H9 (cell line): ENCODE results near the gene TM4SF1. TPM values are rescaled to one million over a fixed set of nuclear protein-coding genes. Genes with fewer than 3 reads are reported as not detected.

Source experiments
- DNase-seq: peaks from one replicate; pipeline ENCODE4 v3.0.0-alpha.2; 2017
- H2AFZ ChIP-seq: one replicate; pipeline ENCODE4 v1.6.1; 2013; ENCODE audit warnings: mild to moderate bottlenecking, low read length, control low read depth, moderate library complexity
- H2AK5ac ChIP-seq: 2 replicates; pipeline ENCODE4 v1.6.1; 2013; ENCODE audit warnings: low read length, control low read depth, mixed read lengths; ENCODE audit not compliant: insufficient read length
- H2BK120ac ChIP-seq: one replicate; pipeline ENCODE4 v1.6.1; 2013; ENCODE audit warnings: low read depth, mild to moderate bottlenecking, low read length, control low read depth, inconsistent platforms; ENCODE audit not compliant: poor library complexity, severe bottlenecking
- H2BK12ac ChIP-seq: 2 replicates; pipeline ENCODE4 v1.6.1; 2013; ENCODE audit warnings: low read length, control low read depth, mixed read lengths, low read depth; ENCODE audit not compliant: insufficient read length
- H2BK15ac ChIP-seq: 2 replicates; pipeline ENCODE4 v1.6.1; 2013; ENCODE audit warnings: low read depth, low read length, control low read depth
- H2BK20ac ChIP-seq: one replicate; pipeline ENCODE4 v1.6.1; 2013; ENCODE audit warnings: low read depth, mild to moderate bottlenecking, low read length, control low read depth, inconsistent platforms; ENCODE audit not compliant: poor library complexity, severe bottlenecking
- H2BK5ac ChIP-seq: 2 replicates; pipeline ENCODE4 v1.6.1; 2013; ENCODE audit warnings: low read length, control low read depth, mixed read lengths; ENCODE audit not compliant: insufficient read length
- H3K14ac ChIP-seq: 2 replicates; pipeline ENCODE4 v1.6.1; 2013; ENCODE audit warnings: low read length, control low read depth; ENCODE audit not compliant: insufficient read depth
- H3K18ac ChIP-seq: 2 replicates; pipeline ENCODE4 v1.6.1; 2013; ENCODE audit warnings: low read depth, mild to moderate bottlenecking, mixed read lengths, low read length, control low read depth; ENCODE audit not compliant: insufficient read length
- H3K23ac ChIP-seq: 2 replicates; pipeline ENCODE4 v1.6.1; 2013; ENCODE audit warnings: low read length, control low read depth, mixed read lengths, low read depth; ENCODE audit not compliant: insufficient read length
- H3K23me2 ChIP-seq: 2 replicates; pipeline ENCODE4 v1.6.1; 2013; ENCODE audit warnings: low read depth, mild to moderate bottlenecking, mixed read lengths, low read length, control low read depth; ENCODE audit not compliant: insufficient read length, poor library complexity, severe bottlenecking
- H3K27ac ChIP-seq: 2 replicates; pipeline ENCODE4 v1.5.1; 2013; ENCODE audit warnings: low read length, control low read depth, mixed read lengths, low read depth; ENCODE audit not compliant: insufficient read length
- H3K27me3 ChIP-seq: 2 replicates; pipeline ENCODE4 v1.6.1; 2013; ENCODE audit warnings: low read length, control low read depth, inconsistent platforms; ENCODE audit not compliant: insufficient read depth
- H3K4ac ChIP-seq: 2 replicates; pipeline ENCODE4 v1.6.1; 2013; ENCODE audit warnings: low read depth, mild to moderate bottlenecking, control low read depth, inconsistent platforms, low read length, moderate library complexity
- H3K4me1 ChIP-seq: 2 replicates; pipeline ENCODE4 v1.6.1; 2013; ENCODE audit warnings: low read length, control low read depth, inconsistent platforms; ENCODE audit not compliant: insufficient read depth
- H3K4me2 ChIP-seq: 2 replicates; pipeline ENCODE4 v1.6.1; 2013; ENCODE audit warnings: low read length, control low read depth, mixed read lengths; ENCODE audit not compliant: insufficient read length, insufficient read depth
- H3K56ac ChIP-seq: 2 replicates; pipeline ENCODE4 v1.6.1; 2013; ENCODE audit warnings: low read depth, mild to moderate bottlenecking, mixed read lengths, low read length, control low read depth; ENCODE audit not compliant: insufficient read length
- H3K79me1 ChIP-seq: 2 replicates; pipeline ENCODE4 v1.6.1; 2013; ENCODE audit warnings: low read depth, mild to moderate bottlenecking, moderate library complexity, low read length, control low read depth, inconsistent platforms; ENCODE audit not compliant: insufficient read depth, poor library complexity, severe bottlenecking
- H3K79me2 ChIP-seq: 2 replicates; pipeline ENCODE4 v1.6.1; 2013; ENCODE audit warnings: low read length, control low read depth, inconsistent platforms; ENCODE audit not compliant: insufficient read depth
- H3K9ac ChIP-seq: 2 replicates; pipeline ENCODE4 v1.6.1; 2013; ENCODE audit warnings: low read length, control low read depth, mixed read lengths; ENCODE audit not compliant: insufficient read length; ENCODE audit errors: extremely low read depth
- H3K9me3 ChIP-seq: one replicate; pipeline ENCODE4 v1.6.1; 2013; ENCODE audit warnings: low read depth, low read length, inconsistent platforms; ENCODE audit not compliant: control insufficient read depth
- H3T11ph ChIP-seq: one replicate; pipeline ENCODE4 v1.6.1; 2013; ENCODE audit warnings: mild to moderate bottlenecking, low read length, control low read depth, inconsistent platforms
- H4K20me1 ChIP-seq: one replicate; pipeline ENCODE4 v1.6.1; 2013; ENCODE audit not compliant: control insufficient read depth, insufficient read length, insufficient read depth
- H4K5ac ChIP-seq: 2 replicates; pipeline ENCODE4 v1.6.1; 2013; ENCODE audit warnings: low read depth, mild to moderate bottlenecking, mixed read lengths, low read length, control low read depth; ENCODE audit not compliant: insufficient read length
- H4K8ac ChIP-seq: replicated peaks from 2 replicates; pipeline ENCODE4 v1.6.1; 2013; ENCODE audit warnings: low read length, control low read depth, mixed read lengths, low read depth; ENCODE audit not compliant: insufficient read length
- H4K91ac ChIP-seq: 2 replicates; pipeline ENCODE4 v1.6.1; 2013; ENCODE audit warnings: low read depth, mild to moderate bottlenecking, moderate library complexity, mixed read lengths, low read length, control low read depth; ENCODE audit not compliant: insufficient read length
- H3K27ac Mint-ChIP-seq, 3 experiments: 2 replicates in 2 of 3; 3 replicates in 1 of 3; pipeline ENCODE4 v1.8.0; 2020 to 2021; ENCODE audit warnings: mixed read lengths in 3 of 3, mild to moderate bottlenecking in 1 of 3, moderate library complexity in 1 of 3
- H3K27me3 Mint-ChIP-seq: 2 replicates; pipeline ENCODE4 v1.8.0; 2021; ENCODE audit warnings: low read depth, mild to moderate bottlenecking, moderate library complexity, mixed read lengths
- H3K36me3 Mint-ChIP-seq, 3 experiments: 2 replicates in 2 of 3; 3 replicates in 1 of 3; pipeline ENCODE4 v1.8.0; 2020 to 2021; ENCODE audit warnings: low read depth in 3 of 3, mixed read lengths in 3 of 3; ENCODE audit not compliant: insufficient read depth in 1 of 3
- H3K4me1 Mint-ChIP-seq, 2 experiments: 2 replicates each; pipeline ENCODE4 v1.8.0; 2020; ENCODE audit warnings: mixed read lengths in 2 of 2
- H3K4me3 Mint-ChIP-seq, 2 experiments: 2 replicates in 1 of 2; 3 replicates in 1 of 2; pipeline ENCODE4 v1.8.0; 2020 to 2021; ENCODE audit warnings: mild to moderate bottlenecking in 2 of 2, mixed read lengths in 2 of 2, moderate library complexity in 1 of 2
- H3K9me3 Mint-ChIP-seq, 2 experiments: 2 replicates in 1 of 2; 3 replicates in 1 of 2; pipeline ENCODE4 v1.8.0; 2020; ENCODE audit warnings: mild to moderate bottlenecking in 2 of 2, mixed read lengths in 2 of 2, moderate library complexity in 1 of 2
- CTCF ChIP-seq: fragments of 200-600 bp; sonication (generic); conservative IDR thresholded peaks from 3 replicates; pipeline ENCODE4 v1.8.0; 2021; ENCODE audit warnings: antibody characterized with exemption, mild to moderate bottlenecking
- WGBS: extraction: QIAGEN DNeasy Blood & Tissue Kit; methylation state at CpG from one replicate; pipeline ENCODE4 v1.1.7; 2013; ENCODE audit warnings: missing lambda C conversion rate, low lambda C conversion rate, mixed read lengths; ENCODE audit not compliant: insufficient read length; ENCODE audit errors: extremely low coverage; 5-methylcytosine and 5-hydroxymethylcytosine counted together
- total RNA-seq: library from RNA; stranded (reverse); gene quantifications from 2 replicates; pipeline ENCODE4 v1.2.1, GENCODE V29; 2021

TM4SF1 gene
- total RNA-seq, 1 experiment from 2014 or later = 1.2 TPM

- H2BK15ac ChIP-seq = no peak overlapping the region
- H3T11ph ChIP-seq = no peak overlapping the region
- no peak overlapping the region for H4K91ac ChIP-seq
- H2BK20ac ChIP-seq = no peak overlapping the region
- H4K5ac ChIP-seq = no peak overlapping the region
- Mint-ChIP-seq H3K9me3 (peaks cover 22 to 25% of the 10 kb centered on the region in 2 experiments), H3K36me3 (peaks cover 8 to 23% (median 14%) of the 10 kb centered on the region in 3 experiments), H3K27me3 (no peaks in the 10 kb centered on the region; the same call in 1 of the 2 replicates), H3K4me3 (no peak overlapping the region), H3K27ac (no peak overlapping the region), H3K4me1 (peaks cover 9 to 16% of the 10 kb centered on the region in 2 experiments)
- WGBS = no CpG with 5 or more reads among the region's 6 CpGs
- no peak overlapping the region for H2BK12ac ChIP-seq
- no peak overlapping the region for H2BK120ac ChIP-seq
- H2BK5ac ChIP-seq = no peak overlapping the region
- no peak overlapping the region for H3K4me2 ChIP-seq
- H3K14ac ChIP-seq = no peak overlapping the region
- H3K23ac ChIP-seq = no peak overlapping the region
- H2AFZ ChIP-seq = no peak overlapping the region
- no peak overlapping the region for H3K4ac ChIP-seq
- H3K56ac ChIP-seq = no peak overlapping the region
- no peak overlapping the region for H3K27ac ChIP-seq
- no peaks in the 10 kb centered on the region for H3K79me2 ChIP-seq
- H3K27me3 ChIP-seq = no peaks in the 10 kb centered on the region
- no peaks in the 10 kb centered on the region for H3K9me3 ChIP-seq
- H3K79me1 ChIP-seq = no peaks in the 10 kb centered on the region
- no peak overlapping the region for H3K18ac ChIP-seq
- H2AK5ac ChIP-seq = no peak overlapping the region
- no peak for TF ChIP-seq CTCF
- no peaks in the 10 kb centered on the region for H4K20me1 ChIP-seq
- DNase-seq = no peak
- no peak overlapping the region for H4K8ac ChIP-seq
- no peaks in the 10 kb centered on the region for H3K4me1 ChIP-seq
- no peaks in the 10 kb centered on the region for H3K23me2 ChIP-seq
- no peak overlapping the region for H3K9ac ChIP-seq
These were observed 5.1 kb upstream of the TM4SF1 start for GRCh38 chr3:149382518-149382917.
